D341Med (cell line): ENCODE data around the gene FUT8.

Experiments used
- DNase-seq: peaks from one replicate; pipeline ENCODE4 v3.0.0; 2012; ENCODE audit warnings: low spot score

The FUT8 gene

DNA sequence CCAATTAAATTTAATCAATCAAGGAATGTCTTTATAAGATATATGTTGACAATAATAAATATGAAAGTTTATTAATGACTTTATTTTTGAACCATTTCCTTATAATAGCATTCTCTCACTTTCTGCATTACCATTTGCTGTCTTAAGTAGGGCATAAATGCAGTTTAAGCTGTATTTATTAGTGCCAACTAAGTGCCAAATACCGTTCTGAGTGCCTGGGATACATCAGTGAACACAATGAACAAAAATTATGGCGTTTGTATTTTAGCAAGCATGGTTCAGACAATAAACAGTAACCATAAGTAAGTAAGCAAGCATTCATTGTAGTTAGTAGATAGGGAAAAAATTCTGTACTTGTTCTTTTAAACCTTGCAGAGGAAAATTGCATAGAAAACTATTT, 145.8 kb downstream of the FUT8 start:
- DNase-seq, result no peak

DNA sequence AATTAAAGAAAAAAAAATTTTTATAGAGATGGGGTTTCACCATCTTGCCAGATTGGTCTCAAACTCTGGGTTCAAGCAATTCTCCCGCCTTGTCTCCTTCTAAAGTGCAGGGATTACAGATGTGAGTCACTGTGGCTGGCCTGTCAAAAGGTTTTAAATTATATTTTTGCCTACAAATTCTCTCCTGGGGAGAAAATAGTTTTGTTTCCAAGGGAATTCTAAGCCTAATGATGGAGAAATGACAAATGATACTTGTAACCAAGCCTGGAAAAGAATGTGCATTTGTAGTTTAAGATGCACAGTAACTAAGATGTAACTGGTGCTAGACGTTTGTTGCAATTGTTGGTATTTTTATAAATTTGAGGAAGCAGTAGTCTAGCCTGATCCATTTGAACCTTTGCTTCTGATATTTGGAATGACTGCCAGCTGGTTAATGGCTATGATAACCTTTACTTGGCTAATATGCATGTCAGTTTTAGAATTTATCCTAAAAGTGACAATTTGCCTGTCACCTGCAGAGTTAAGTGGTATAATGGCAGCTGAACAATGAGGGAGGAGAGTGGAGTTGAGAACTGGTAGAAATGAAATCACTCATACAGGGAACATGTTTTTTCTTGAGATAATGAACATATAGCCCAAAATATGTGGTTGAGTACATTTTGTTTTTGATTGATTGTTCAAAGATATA, 148.0 kb downstream of the FUT8 start:
- DNase-seq, result no peak

DNA sequence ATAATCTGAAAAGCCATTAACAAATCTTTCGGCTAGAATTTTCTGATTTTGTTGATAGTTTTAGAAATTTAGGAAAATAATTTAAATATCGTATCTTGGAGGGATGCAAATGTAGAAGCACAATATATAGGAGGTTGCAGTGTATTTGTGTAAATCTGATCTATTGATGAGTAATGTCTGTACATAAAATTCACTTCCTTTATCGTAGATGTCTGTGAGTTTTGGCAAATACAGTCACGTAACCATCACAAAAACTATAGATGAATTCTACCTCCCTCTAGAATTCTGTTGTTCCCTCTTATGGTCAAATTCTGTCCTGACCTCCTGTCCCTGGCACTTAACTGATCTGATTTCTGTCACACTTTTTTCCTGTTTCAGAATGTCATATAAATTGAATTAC, 151.8 kb downstream of the FUT8 start:
- DNase-seq, result no peak

DNA sequence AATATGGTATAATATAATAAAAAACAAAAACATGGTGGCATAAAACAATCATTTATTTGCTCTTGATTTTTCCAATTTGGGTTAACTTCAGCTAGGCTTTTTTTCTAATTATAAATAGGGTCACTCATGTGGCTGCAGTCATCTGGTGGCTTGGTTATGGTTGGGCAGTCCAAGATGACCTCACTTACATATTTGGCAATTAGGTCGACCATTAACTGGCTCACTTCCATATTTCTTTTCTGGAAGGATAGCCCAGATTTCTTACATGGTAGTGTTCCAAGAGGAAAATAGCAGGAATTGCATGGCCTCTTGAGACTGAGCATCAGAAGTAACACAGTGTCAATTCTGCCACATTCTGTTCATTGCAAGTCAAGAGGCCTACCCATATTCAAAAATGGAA, 153.4 kb downstream of the FUT8 start:
- DNase-seq, result no peak

DNA sequence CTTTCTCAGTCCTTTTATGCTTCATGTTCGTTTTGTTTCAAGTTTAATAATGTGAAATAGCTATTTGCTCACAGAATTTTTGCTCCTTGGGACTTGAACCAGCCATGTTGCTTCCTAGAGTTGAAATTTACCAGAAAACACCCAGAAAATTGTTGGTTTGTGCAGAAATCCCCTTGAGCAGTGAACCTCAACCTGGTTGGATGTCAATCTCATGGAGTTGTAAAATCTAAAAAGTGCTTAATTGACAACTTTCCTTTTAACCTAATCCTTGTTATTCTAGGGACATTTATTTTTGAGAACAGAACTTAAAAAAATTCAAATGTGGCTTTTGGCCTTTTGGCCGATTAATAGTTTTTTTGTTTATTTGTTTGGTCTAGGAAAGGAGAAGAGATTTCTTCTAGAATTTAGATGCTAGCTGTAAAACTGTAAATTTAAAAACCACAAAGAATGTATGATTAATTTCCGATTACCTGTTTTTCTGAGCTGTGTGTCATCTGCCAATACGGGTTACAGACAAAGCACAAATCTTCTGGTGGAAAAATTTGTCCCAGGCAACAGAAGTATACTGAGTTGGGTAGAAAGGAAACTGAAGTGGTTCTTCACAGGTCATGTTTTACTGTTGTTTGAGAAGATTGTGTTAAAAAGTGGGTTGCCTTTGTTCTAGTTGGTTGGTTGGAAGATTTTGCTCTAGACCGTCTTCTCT, 154.4 kb downstream of the FUT8 start:
- DNase-seq, result no peak

DNA sequence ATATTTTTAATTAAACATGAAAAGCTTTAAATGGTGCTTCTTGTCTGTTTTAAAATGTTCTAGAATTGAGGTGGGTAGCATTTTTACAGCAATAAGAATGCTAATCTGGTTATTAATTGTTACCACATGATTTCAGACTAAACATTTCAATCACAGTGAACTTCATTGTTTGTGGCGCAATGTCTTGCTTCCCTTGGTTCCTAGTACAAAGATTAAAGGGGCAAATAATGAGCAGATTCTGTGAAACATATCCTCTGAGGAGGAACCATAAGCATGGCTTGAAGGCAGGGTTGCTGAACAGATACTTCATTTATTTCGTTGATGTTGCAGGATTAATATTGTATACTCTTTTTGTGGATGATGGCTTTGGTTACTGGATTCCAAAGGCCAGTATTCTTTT, 162.1 kb downstream of the FUT8 start:
- DNase-seq, result no peak

DNA sequence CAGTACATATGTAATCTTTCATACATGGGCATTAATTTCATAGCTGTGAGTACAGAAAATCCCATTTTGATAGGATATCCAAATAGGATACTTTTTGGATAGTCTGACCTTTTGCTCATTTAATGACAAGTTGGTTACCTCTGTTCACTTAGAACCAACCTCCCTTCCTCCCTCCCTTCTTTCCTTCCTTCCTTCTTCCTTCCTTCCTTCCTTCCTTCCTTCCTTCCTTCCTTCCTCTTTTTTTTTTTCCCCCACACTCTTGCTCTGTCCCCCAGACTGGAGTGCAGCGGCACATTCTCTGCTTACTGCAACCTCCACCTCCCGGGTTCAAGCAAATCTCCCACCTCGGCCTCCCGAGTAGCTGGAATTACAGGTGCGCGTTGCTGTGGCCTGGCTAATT, 162.9 kb downstream of the FUT8 start:
- no peak for DNase-seq

DNA sequence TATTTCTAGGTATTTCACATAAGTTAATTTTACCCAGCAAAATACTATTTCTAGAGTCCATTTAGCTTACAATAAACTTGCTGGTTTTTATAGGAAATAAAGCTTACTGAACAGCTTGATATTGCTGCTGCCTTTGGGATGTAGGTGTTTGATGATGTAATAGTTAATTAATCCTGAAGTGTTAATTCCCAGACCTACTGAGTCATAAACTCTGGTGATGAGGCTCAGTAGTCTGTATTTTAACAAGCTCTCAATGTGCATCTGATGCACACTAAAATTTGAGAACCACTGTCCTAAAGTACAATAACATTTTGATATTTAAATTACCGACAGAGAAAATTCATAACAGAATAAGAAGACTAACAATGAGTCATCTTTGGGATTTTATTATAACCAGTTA, 168.4 kb downstream of the FUT8 start:
- DNase-seq, result no peak

DNA sequence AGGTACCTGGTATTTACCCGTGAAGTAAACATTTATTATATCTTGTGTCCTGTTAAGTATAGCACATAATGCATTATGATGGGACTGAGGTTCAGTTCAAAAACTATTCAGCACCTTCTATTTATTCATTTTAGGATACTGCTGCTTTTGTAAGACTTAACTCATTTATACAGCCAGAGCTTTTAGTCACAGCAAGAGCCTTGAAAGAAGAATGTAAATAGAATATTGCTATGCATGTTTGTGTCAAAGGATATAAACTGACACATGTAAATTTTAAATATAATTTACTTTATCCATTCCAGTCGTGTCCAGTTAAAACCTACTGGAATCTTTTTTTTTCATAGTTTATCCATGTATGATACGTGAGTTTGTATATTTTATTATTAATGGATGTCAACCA, 168.8 kb downstream of the FUT8 start:
- DNase-seq, result no peak

DNA sequence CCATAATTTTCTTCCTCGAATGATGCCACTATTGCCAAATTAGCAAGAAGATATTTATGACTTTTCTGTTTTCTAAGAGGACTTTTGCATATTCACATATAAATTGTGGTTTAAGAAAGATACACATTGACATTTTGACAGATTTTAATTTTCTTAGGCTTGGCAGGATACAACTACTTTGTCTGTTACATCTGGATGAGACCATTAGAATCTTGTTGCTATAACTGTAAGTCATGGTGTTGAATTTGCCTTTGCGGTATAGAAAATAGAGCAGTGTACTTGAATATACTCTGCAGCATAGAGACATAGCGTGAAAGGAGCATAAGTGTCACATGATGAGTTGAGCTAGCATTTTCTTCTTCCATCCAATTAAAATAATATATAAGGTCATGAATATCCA, 169.3 kb downstream of the FUT8 start:
- no peak for DNase-seq

DNA sequence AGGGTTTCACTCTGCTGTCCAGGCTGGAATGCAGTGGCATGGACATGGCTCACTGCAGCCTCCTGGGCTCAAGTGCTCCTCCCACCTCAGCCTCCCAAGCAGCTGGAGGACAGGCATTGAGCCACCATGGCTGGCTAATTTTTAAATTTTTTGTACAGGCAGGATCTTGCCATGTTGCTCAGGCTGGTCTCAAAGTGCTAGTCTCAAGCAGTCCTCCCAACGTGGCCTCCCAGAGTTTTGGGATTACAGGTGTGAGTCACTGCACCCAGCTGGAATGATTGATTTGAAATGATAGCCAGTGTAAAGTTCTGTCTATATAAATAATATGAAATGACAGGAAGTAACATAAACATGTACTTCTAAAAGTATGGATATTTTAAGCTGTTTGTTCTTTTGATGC, 172.7 kb downstream of the FUT8 start:
- DNase-seq, result no peak

DNA sequence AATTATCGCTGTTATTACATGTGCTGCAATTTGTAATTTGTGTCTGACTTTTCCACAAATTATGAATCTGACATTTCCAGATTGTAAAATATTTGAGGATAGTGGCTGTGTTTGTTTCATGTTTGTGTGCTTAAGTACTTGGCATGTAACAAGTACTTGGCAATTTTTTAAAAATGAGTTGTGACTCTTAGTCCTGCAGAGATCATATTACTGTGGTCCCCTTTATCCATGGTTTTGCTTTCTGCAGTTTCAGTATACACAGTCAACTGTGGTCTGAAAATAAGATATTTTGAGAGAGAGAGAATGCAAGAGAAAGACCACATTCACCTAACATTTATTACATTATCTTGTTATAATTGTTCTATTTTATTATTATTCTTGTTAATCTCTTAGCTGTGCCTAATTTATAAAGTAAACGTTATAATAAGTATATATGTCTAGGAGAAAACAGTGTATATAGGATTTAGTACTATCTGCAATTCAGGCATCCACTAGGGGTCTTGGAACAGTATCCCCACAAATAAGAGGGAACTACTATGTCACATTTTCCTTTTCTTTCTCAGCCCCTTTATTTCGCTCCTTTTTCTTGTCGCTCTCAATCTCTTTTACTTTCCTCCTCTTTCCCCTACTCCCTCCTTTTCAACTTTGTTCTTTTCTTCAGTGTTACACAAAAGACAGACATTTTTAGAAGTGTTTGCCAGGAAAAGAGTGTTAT, 176.1 kb downstream of the FUT8 start:
- DNase-seq, result no peak

DNA sequence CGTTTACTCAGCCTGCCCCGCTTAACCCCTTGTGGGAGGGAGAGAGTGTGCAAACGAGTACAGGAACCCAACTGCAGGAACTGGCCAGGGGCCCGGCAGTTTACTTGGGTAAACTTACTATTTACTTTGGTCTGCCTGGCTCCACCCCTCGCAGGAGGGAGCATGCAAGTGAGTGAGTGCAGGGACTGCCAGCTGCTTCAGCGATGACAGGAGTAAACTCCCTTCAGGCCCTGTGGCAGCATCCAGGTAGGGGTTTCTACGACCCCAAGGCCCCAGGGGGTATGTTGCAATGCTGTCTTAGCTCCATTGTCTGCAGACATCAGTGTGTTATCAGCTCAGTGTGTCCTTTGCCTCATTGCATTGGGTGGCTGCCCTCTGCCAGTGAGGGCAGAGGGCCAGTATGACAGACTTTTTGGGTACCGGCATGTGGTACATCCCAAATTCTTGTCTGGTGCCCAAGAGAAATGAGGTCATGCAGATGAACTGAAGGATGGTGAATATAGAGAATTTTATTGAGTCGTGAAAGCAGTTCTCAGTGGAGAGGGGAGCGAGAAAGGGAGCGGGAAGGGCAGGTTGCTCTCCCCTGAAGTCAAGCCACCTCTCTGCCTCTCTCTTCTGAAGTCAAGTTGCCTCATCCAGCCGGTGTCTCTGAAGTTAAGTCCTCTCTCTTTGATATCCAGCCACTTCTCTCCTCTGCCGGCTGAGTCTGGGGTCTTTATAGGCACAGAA, 181.8 kb downstream of the FUT8 start:
- peak; percentile 10 for DNase-seq

DNA sequence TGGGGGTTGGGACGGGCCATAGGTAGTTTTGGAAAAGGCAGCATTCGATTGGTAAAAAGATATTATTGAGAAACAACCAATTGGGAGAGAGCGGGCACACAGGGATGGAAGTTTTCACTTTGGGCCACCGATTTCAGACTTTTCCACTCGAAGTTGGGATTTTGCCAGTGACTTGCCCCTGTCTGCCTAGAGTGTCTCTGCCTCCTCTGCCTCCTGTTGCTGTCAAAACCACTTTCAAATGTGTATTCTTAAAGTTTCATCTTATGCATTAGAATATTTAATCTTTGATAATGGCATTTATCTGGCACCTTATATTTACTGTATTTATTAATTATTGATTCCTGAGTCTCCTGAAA, 182.3 kb downstream of the FUT8 start:
- no peak for DNase-seq

DNA sequence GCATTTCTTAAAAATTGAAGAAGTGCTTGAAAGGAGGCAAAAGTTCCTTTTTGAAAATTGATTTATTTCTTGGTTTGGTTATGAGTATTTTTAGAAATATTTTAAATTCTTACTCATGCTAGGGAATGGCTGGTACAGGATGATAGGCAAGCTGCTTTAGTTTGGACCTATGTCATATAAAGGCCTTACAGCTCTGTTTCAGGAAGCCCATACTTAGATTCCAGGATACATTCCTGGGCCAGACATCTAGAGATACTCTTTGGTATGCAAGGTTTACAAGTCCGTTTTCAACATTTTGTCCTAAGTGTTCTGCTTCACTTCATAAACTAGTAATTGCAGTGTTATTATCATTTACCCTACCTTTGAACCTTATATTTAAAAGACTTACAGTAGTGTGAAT, 186.8 kb downstream of the FUT8 start:
- no peak for DNase-seq

DNA sequence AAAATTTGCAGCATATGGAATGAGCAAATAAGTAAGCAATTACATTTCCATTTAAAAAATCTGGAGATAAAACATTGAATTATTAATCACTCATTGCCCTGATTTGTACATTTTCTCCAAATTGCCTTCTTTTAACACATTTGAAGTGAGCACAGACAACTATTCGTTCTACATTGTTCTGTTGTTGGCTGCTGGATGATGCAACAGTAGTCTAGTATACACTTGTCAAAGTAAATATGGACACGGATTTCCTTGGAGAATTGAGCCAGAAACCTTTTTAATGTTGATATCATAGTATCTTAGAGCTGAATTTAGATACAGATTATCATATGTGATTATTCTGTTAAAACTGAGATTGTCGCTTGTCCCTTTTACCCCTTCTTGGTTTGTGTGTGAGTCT, 188.2 kb downstream of the FUT8 start:
- no peak for DNase-seq

DNA sequence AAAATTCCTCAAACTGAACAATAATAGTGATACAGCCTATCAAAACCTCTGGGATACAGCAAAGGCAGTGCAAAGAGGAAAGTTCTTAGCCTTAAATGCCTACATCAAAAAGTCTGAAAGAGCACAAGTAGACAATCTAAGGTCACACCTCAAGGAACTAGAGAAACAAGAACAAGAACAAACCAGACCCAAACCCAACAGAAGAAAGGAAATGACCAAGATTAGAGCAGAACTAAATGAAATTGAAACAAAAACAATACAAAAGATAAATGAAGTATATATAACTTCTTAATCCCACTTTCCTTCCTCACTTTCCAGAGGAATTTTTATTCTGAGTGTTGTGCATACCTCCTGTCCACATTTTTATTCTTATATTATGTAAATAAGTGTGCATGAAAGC, 192.0 kb downstream of the FUT8 start:
- no peak for DNase-seq

DNA sequence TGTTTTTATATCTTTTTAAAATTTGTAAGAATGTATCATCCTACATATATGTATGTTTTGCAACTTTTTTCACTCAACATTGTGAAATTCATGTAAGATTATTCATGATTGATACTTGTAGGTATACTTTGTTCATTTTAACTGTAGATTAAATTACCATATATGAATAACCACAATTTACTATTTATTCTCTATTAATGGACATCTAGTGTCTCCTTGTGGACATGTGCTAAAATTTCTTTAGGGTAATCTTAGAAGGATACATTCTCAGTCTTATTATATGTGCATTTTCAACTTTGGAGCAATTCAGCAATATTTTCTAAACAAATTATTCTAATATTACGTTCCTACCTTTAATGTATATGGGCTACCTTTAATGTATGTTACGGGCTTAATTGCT, 192.4 kb downstream of the FUT8 start:
- DNase-seq, result no peak

DNA sequence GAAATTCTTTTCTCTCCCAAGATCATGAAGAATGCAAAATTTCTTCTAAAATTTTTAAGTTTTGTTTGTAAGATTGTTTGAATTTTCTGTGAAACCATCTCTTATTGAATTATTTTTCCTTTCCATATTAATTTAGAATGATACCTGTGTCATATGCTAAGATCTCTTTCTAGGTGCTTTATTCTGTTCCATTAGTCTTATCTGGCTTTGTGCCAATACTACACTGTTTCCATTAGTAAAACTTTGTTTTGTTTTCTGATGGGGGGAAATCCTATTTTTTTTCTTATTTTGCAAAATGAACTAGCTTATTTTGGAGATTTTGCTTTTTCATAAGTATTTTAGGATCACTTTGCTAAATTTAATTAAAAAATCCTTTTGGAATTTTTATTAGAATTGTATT, 193.9 kb downstream of the FUT8 start:
- no peak for DNase-seq

DNA sequence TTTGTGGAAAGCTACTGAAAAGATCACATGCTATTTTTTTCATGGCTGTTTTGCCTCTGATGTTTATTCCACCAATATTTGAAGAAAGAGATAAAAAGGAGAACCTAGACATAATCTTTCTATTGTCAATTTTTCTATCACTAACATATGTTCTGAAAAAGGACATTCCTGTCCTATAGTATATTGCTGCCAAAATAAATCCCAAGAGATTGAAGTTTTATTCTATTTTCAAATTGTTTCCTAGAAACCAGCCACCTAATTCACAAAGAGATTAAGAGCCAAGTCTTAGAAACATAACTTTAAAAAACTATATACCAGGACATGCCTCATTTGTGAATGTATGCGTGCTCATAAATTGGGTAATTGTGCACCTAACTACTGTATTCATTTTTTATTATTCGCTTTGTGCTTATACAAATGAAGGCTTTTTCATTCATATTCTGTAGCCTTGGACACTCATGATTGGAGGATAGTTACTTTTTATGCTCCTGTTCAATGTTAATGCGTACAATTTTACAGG, 200.7 kb downstream of the FUT8 start:
- DNase-seq, result no peak

DNA sequence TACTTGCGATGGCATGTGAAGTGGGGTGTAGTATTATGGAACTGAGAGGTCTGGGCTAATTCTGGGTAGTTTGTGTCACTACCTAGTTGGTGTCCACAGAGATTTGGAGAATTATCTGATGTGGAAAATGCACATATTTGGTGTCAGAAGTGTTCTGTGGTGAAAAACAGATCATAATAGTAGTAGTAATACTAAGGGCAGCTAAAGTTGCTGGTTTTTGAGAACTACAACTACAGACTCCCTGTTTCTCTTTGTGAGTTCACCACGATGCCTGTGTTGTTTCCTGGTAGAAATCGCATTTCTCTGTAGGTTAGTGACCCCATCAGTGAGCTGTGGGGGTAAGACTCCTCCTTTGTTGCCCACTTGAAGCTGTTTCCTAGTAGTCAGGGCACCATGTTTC, 206.5 kb downstream of the FUT8 start:
- DNase-seq, result no peak

DNA sequence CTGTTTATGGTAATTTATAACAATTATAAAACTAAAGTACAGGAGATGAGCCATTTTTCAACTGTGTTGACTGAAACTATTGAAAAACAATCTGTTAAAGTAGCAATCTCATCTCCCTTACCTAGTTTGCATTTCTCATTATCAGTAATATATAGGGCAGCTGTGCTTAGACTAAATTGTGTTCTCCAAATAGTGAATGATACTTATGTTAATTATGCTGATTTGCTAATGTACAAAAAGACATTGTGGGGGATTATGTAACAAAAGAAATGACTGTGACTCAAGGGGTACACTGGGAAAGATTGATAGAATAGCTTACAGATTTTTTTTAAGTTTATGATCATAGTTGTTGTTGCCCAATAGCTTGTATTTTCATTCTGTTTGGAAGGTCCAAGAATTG, 207.7 kb downstream of the FUT8 start:
- no peak for DNase-seq

DNA sequence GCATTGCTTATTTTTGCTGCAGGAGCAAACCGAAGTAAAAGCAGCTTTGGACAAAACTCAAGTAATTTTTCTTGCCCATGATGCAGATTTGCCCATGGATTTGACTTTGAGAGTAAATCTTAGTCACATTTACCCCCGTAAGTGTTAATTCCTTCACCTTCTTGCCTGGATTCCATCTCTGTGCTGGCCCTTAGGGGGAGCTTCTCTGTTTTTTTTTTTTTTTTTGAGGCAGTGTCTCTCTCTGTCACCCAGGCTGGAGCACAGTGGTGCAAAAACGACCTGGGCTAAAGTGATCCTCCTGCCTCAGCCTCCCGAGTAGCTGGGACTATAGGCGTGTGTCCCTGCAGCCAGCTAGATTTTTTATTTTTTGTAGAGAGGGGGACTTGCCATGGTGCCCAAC, 210.2 kb downstream of the FUT8 start:
- DNase-seq, result no peak
